Measurements from ENCODE around the gene DDAH1.
A peak's percentile ranks its signal among the peaks of the same experiment; 100 is the strongest.
"Not testable (repeated sequence)": the region's sequence is repeated elsewhere in the genome, so short reads cannot be mapped to it uniquely, and the experiment has no call there.

DDAH1 gene

GRCh38 chr1:85465099-85465785, at the start of gene DDAH1:
Gene DDAH1 (minus strand): TSS chr1:85465159. CDS start chr1:85465045, 114 bp downstream.
- peak; percentile 86 for DNase-seq

GRCh38 chr1:85513998-85514397, 49.0 kb upstream of the DDAH1 start:
- not testable (repeated sequence) for DNase-seq

- DNase-seq = no peak
Observed at GRCh38 chr1:85504417-85504816, 39.5 kb upstream of the DDAH1 start.

- DNase-seq = no peak
Observed at GRCh38 chr1:85502625-85503083, 37.7 kb upstream of the DDAH1 start.

- DNase-seq = no peak
Observed at GRCh38 chr1:85502171-85502570, 37.2 kb upstream of the DDAH1 start.

- no peak for DNase-seq
Observed at GRCh38 chr1:85501355-85501898, 36.5 kb upstream of the DDAH1 start.

- no peak for DNase-seq
Observed at GRCh38 chr1:85496941-85497582, 32.1 kb upstream of the DDAH1 start.

GRCh38 chr1:85495556-85495955, 30.6 kb upstream of the DDAH1 start:
- DNase-seq = no peak

- DNase-seq = no peak
Observed at GRCh38 chr1:85494904-85495266, 29.9 kb upstream of the DDAH1 start.

- peak; percentile 30 for DNase-seq
Observed at GRCh38 chr1:85494074-85494903, 29.3 kb upstream of the DDAH1 start.

- no peak for DNase-seq
Observed at GRCh38 chr1:85490270-85490985, 25.5 kb upstream of the DDAH1 start.

GRCh38 chr1:85488126-85488525, 23.2 kb upstream of the DDAH1 start:
- no peak for DNase-seq

GRCh38 chr1:85485516-85485915, 20.6 kb upstream of the DDAH1 start:
- no peak for DNase-seq

GRCh38 chr1:85484716-85485115, 19.8 kb upstream of the DDAH1 start:
- DNase-seq = no peak

- DNase-seq = no peak
Observed at GRCh38 chr1:85484264-85484663, 19.3 kb upstream of the DDAH1 start.

GRCh38 chr1:85481688-85482087, 16.7 kb upstream of the DDAH1 start:
- DNase-seq = no peak

- DNase-seq = no peak
Observed at GRCh38 chr1:85480566-85480965, 15.6 kb upstream of the DDAH1 start.

- DNase-seq = no peak
Observed at GRCh38 chr1:85479491-85479890, 14.5 kb upstream of the DDAH1 start.

- no peak for DNase-seq
Observed at GRCh38 chr1:85478366-85478765, 13.4 kb upstream of the DDAH1 start.

GRCh38 chr1:85475055-85475454, 10.1 kb upstream of the DDAH1 start:
- no peak for DNase-seq

GRCh38 chr1:85473390-85473789, 8.4 kb upstream of the DDAH1 start:
- no peak for DNase-seq

GRCh38 chr1:85471558-85471957, 6.6 kb upstream of the DDAH1 start:
- DNase-seq = no peak

- not testable (repeated sequence) for DNase-seq
Observed at GRCh38 chr1:85470130-85470529, 5.2 kb upstream of the DDAH1 start.
